Left lung (tissue), 10 donors: ENCODE results near the gene BPIFB2. TPM values are rescaled to one million over a fixed set of nuclear protein-coding genes. Genes with fewer than 3 reads are reported as not detected.

Experiments used
- ATAC-seq: fragments of 200-7000 bp; cut with Tn5 transposase; one replicate; pipeline ENCODE4 v1.9.1; 2020; ENCODE audit warnings: moderate library complexity
- DNase-seq, 4 donors: peaks; one replicate each; pipeline ENCODE4 v3.0.0-alpha.2; 2013 to 2020
- H3K27ac ChIP-seq, 2 donors: fragments of 200-600 bp; sonication (generic) in 1 of 2; one replicate each; pipeline versions ENCODE4 v1.5.0 to v1.8.0; 2020 to 2021
- H3K27me3 ChIP-seq, 2 donors: fragments of 200-600 bp; sonication (generic) in 1 of 2; one replicate each; pipeline versions ENCODE4 v1.5.0 to v1.8.0; 2020 to 2021
- H3K36me3 ChIP-seq, 2 donors: fragments of 200-600 bp; sonication (generic) in 1 of 2; one replicate each; pipeline versions ENCODE4 v1.5.0 to v1.8.0; 2020 to 2021
- H3K4me1 ChIP-seq, 2 donors: fragments of 200-600 bp; one replicate each; pipeline ENCODE4 v1.8.0; 2021
- H3K4me3 ChIP-seq, 2 donors: fragments of 200-600 bp; sonication (generic) in 1 of 2; one replicate each; pipeline versions ENCODE4 v1.5.0 to v1.8.0; 2020 to 2021; ENCODE audit warnings: mild to moderate bottlenecking in 1 of 2
- H3K9me3 ChIP-seq, 2 donors: fragments of 200-600 bp; sonication (generic) in 1 of 2; one replicate each; pipeline versions ENCODE4 v1.5.0 to v1.8.0; 2020 to 2021
- CTCF ChIP-seq, 2 donors: fragments of 200-600 bp; sonication (generic) in 1 of 2; IDR thresholded peaks; one replicate each; pipeline versions ENCODE4 v1.5.0 to v1.8.0; 2021; ENCODE audit warnings: antibody characterized with exemption in 2 of 2
- intact Hi-C, 2 donors: fragments of 100-400 bp; cut with DNase I; formaldehyde crosslinking; loops; one replicate each; pipeline versions ENCODE4 v1.11.2 to v1.14.2; 2022
- polyA plus RNA-seq, 6 donors: library from polyadenylated mRNA; unstranded; fragments of 120-200 nt; gene quantifications; one replicate each; pipeline ENCODE4 v1.2.1, GENCODE V29; 2013; ENCODE audit not compliant: insufficient read length in 6 of 6
- total RNA-seq, 2 donors: library from RNA; stranded (reverse); fragmentation: NEBNext Ultra II Directional; extraction: Animal tissue kit (Norgen Biotek cat#: 25700); gene quantifications; one replicate each; pipeline ENCODE4 v1.2.1, GENCODE V29; 2021
- donor health status: DM: no; HTN: yes; CAD: no.
- donor health status: DM: no; HTN: no; CAD: no.

Gene BPIFB2
- total and polyA plus RNA-seq, 8 donors: 0.65 TPM; not detected in 7

- TF ChIP-seq CTCF (IDR thresholded peaks at IDR 0.05): no peak
- intact Hi-C loops: no loop called here
- no peak overlapping the region for H3K4me3 ChIP-seq
- ATAC-seq (no peak), DNase-seq (no peak)
- H3K27ac ChIP-seq: no peak overlapping the region
- H3K4me1 ChIP-seq: no peaks in the 10 kb centered on the region
- no peaks in the 10 kb centered on the region for H3K36me3 ChIP-seq
- no peaks in the 10 kb centered on the region for H3K9me3 ChIP-seq
- peaks cover 0 to 11% of the 10 kb centered on the region in 2 donors for H3K27me3 ChIP-seq
Measured at GRCh38 chr20:33033381-33033780, 25.9 kb downstream of the BPIFB2 start.

GRCh38 chr20:33034115-33034514, 26.6 kb downstream of the BPIFB2 start:
- ATAC-seq: no peak
- no peak for TF ChIP-seq CTCF (IDR thresholded peaks at IDR 0.05)
- no peak for DNase-seq
- no peaks in the 10 kb centered on the region for H3K36me3 ChIP-seq
- no peaks in the 10 kb centered on the region for H3K9me3 ChIP-seq
- intact Hi-C loops: no loop called here
- H3K27me3 ChIP-seq: peaks cover 0 to 11% of the 10 kb centered on the region in 2 donors
- H3K4me3 ChIP-seq: no peak overlapping the region
- H3K4me1 ChIP-seq: no peaks in the 10 kb centered on the region
- no peak overlapping the region for H3K27ac ChIP-seq

- peaks cover 0 to 10% of the 10 kb centered on the region in 2 donors for H3K27me3 ChIP-seq
- ATAC-seq: no peak
- H3K4me1 ChIP-seq: no peaks in the 10 kb centered on the region
- intact Hi-C loops: no loop called here
- no peak for DNase-seq
- TF ChIP-seq CTCF (IDR thresholded peaks at IDR 0.05): no peak
- no peak overlapping the region for H3K27ac ChIP-seq
- H3K9me3 ChIP-seq: no peaks in the 10 kb centered on the region
- no peaks in the 10 kb centered on the region for H3K36me3 ChIP-seq
- no peak overlapping the region for H3K4me3 ChIP-seq
Measured at GRCh38 chr20:33034901-33035492, 27.5 kb downstream of the BPIFB2 start.

- no peaks in the 10 kb centered on the region for H3K9me3 ChIP-seq
- no peaks in the 10 kb centered on the region for H3K27me3 ChIP-seq
- H3K4me1 ChIP-seq: no peaks in the 10 kb centered on the region
- H3K4me3 ChIP-seq: no peak overlapping the region
- TF ChIP-seq CTCF (IDR thresholded peaks at IDR 0.05): no peak
- ATAC-seq (no peak), DNase-seq (no peak)
- intact Hi-C loops: no loop called here
- H3K27ac ChIP-seq: no peak overlapping the region
- H3K36me3 ChIP-seq: no peaks in the 10 kb centered on the region
Measured at GRCh38 chr20:33037456-33037855, 30.0 kb downstream of the BPIFB2 start.

GRCh38 chr20:33038243-33038642, 30.7 kb downstream of the BPIFB2 start:
- no peaks in the 10 kb centered on the region for H3K4me1 ChIP-seq
- H3K4me3 ChIP-seq: no peak overlapping the region
- H3K36me3 ChIP-seq: no peaks in the 10 kb centered on the region
- ATAC-seq: no peak
- H3K27ac ChIP-seq: no peak overlapping the region
- intact Hi-C loops: no loop called here
- no peak for DNase-seq
- no peak for TF ChIP-seq CTCF (IDR thresholded peaks at IDR 0.05)
- H3K9me3 ChIP-seq: no peaks in the 10 kb centered on the region
- no peaks in the 10 kb centered on the region for H3K27me3 ChIP-seq
